COLO829 (cell line): ENCODE results near the gene TEX2.
"Not testable (repeated sequence)": the region's sequence is repeated elsewhere in the genome, so short reads cannot be mapped to it uniquely, and the experiment has no call there.

Experiments used
- DNase-seq: peaks from one replicate; pipeline ENCODE4 v3.0.0; 2012; ENCODE audit warnings: low spot score

TEX2 gene

GRCh38 chr17:64264891-64265290 lies 1.8 kb upstream of the TEX2 start:
- DNase-seq: peak; percentile 71

DNA sequence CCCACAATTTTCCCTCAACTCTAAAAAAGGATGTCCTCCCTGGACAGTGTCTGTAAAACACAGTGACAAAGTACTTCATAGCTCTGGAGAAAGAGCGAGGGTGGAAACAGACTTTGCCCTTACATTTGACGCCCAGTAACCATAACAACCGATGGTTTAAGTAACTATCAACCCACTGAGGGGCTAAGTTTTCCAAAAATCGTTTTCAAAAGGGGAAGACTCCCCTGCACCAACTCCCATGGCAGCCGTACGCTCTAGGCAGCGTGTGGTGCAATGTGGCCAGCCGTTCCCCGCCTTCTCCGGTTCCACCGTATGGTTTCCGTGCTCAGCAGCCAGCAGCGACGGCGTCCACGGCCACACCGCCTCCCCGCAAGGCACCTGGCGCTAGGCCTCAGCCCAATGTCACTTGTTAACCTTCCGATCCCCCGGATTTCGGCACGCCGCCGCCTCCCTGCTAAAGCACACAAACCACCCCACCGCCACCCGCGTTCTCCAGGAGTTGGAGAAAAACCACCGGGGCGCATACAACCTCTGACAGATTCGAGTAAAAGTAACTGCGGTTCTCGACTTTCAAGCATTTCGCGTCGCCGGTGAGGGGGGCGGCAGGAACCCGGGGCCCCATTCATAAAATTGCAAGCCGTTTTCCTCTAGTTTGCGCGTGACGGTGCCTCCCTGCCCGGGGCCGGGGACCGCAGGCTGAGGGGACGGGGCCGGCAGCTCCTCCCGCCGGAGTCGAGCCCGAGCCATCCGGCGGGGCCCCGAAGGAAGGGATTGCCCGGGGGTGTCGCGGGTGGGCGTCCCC lies 661 bp downstream of the TEX2 start:
- DNase-seq: no peak

DNA sequence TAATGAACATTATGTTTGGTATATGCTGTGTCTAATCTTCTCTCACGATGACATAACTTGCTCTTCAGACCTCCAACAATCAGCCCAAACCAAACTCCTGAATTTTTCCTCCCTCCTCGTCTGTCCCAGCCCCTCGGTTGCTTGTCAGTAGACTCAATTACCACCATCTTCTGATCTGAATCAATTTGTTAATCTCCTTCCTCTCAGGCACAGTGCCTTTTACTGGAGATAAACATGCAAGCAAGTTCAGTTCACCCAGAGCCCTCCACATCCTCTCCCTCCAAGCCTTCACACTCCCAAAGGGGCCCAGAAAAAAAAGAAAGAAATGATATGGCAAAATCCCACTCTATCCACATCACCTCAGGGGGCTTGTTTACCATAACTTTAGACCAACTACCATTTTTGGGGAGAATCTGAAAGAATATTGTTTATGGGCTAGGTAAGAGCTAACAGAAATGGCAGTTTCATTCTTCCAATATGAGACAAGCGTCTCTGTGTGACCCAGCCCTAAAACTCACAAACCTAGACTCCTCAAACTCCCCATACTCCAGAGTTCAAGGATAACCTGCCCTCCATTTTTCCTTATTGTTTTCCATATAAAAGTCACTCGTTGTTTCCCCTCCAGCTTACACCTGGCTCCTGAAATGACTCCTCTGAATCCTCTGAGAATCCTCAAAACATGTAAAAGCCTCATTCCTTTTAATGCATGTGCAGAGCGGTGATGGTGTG lies 1.5 kb downstream of the TEX2 start:
- no peak for DNase-seq

DNA sequence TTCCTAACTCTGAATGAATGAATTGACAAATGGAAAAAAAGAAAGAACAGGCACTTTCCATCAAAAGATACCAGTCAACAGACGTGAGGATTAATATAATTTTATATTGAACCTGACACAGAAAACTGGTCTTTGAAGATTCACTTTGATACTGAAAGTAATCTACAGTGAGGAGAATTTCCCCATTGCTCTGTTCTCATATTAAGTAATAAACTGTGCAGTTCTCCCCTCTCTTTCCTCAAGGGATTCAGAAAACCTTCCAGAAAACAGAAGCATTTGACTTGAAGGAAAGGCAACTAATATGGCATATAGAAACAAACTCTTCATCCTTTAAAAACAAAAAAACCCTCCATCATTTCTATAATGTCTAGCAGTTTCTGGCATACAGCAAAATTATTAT lies 2.2 kb downstream of the TEX2 start:
- no peak for DNase-seq

DNA sequence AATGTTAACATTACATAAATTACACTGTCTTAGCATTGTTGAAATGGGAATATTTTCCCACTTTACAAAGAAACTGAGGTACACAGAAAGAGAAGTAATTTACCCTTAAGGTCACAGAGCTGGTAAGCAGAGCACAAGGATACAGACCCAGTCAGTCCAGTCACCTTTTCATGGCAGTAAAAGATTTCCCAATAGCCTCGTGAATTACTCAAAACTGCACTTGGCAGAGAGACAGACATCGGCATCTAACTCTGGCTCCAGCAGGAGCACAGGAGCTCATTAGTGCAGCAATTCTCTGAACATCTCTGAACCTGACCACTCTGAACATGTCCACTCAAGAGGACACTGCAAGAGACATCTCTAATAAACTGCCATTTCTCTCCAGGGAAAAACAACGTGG lies 3.1 kb downstream of the TEX2 start:
- no peak for DNase-seq

DNA sequence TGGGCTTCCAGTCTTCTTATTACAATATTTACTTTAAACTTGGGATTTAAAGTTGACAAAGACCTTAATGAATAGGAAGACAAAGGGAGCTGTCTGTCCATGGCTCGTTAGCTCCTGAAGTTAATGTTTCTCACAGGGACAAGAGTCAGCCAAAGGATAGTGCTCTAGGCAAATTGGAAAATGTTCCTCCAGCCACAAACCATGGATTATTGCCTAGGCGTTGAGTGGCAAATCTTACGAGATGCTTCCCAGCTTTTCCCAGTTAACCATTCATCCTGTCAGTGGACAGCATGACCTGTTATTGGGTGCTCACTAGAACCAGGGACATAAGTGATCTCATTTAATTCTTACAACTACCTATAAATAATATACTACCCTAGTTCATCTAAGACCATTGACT lies 3.6 kb downstream of the TEX2 start:
- DNase-seq: no peak

DNA sequence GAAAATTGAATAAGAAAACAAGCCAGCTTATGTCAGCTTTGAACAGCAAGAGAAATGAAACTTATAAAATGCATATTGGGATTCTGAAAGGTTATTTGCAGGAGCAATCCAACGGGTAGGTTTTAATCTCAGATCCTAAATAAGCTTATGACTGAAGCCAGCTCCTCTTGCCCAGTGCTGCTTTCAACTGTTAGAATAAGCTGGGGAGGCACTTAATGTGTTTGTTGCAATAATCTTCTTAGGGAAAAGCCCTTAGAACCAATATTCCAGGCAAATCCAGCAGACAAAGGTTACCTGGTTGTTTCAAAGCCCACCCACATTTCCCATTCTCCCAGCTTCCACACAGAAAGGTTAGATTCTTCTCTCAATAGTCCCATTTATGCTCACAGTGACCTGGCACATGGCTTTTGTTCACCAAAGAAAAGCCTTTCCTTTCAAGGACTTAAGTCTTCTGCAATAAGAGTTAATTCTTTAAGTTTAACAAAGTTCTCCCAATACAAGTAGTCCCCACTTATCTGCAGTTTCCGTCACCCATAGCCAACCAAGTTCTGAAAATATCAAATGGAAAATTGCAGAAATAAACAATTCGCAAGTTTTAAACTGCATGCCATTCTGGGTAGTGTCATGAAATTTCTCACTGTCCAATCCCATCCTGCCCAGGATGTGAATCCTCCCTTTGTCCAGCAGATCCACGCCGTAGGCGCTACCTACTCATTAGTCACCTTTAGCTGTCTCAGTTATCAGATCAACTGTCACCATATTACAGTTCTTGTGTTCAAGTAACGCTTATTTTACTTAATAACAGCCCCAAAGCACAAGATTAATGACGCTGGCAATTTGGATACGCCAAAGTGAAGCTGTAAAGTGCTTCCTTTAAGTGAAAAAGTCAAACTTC lies 5.9 kb downstream of the TEX2 start:
- no peak for DNase-seq

GRCh38 chr17:64255764-64256163 lies 7.3 kb downstream of the TEX2 start:
- no peak for DNase-seq

DNA sequence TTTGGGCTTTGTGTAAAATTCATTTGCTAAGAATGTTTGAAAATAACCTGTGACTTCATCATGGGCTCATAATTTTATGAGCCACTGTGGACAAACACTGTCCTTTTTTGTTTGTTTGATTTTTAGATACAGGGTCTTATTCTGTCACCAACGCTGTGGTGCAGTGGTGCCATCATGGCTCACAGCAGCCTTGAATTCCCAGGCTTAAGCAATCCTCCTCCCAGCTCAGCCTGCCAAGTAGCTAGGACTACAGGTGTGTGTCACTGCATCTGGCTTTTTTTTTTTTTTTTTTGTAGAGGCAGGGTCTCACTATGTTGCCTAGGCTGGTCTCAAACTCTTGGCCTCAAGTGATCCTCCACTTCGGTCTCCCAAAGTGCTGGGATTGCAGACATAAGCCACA lies 8.3 kb downstream of the TEX2 start:
- DNase-seq: no peak

GRCh38 chr17:64253470-64253869 lies 9.6 kb downstream of the TEX2 start:
- DNase-seq: no peak

GRCh38 chr17:64252831-64253230 lies 10.2 kb downstream of the TEX2 start:
- DNase-seq: no peak

- no peak for DNase-seq
These were observed 12.7 kb downstream of the TEX2 start for GRCh38 chr17:64250233-64250835.

DNA sequence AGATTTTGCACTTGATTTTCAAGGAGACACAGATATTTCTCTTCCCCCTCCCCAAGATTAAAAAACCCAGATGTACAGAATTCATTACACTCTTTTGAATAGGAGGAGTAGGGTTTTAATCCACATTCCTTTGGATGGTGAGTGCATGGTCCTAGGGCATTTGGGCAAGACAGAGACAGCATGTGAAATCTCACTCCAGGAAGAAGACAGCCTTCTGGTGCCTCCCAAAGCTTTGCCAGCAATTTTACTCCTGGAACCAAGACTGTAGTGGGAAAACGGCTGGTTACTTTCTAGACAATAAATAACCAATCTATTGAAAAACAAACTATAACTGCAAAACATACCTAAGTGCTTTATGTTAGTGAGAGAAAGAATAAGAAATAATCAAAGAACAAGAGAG lies 15.2 kb downstream of the TEX2 start:
- DNase-seq: no peak

GRCh38 chr17:64245218-64246145 lies 17.6 kb downstream of the TEX2 start:
- DNase-seq: no peak

GRCh38 chr17:64244165-64244564 lies 18.9 kb downstream of the TEX2 start:
- no peak for DNase-seq

- no peak for DNase-seq
These were observed 19.7 kb downstream of the TEX2 start for GRCh38 chr17:64243340-64243739.

GRCh38 chr17:64242633-64243032 lies 20.4 kb downstream of the TEX2 start:
- DNase-seq: no peak

DNA sequence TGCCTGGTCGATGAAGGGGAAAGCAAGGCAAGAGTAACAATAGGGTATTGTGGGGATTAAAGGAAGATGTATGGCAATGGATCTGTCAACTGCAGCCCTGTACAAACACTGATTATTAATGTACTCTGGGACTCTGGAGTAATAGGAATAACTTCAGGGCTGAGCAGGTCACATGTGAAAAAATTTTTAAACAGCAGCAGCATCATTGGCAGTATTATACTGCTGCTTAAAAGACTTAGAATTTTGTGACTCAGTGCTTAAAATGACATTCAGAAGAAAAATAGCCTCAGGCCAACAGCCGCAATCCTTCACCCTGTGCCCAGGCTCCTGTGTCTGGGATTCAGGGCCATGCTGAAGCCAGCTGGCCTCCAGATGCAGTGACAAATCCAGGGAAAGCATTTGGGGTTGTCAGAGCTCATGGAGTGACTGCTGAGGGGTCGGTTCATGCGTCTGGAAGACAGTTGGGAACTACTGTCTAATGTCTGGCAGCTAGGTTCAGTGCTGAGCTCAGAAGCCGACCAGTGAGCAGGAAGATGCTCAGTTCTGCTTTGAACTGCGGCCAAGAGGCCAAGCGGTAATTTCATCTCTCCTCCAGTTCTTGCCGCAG lies 22.2 kb downstream of the TEX2 start:
- no peak for DNase-seq

GRCh38 chr17:64240261-64240740 lies 22.8 kb downstream of the TEX2 start:
- no peak for DNase-seq

DNA sequence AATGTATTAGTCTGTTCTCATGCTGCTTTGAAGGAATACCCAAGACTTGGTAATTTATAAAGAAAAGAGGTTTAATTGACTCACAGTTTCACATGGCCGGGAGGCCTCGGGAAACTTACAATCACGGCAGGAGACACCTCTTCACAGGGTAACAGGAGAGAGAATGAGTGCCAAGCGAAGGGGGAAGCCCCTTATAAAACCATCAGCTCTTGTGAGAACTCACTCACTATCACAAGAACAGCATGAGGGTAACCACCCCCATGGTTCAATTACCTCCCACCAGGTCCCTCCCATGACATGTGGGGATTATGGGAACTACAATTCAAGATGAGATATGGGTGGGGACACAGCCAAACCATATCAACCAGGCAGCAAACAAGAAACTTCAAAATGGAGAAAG lies 24.6 kb downstream of the TEX2 start:
- DNase-seq: not testable (repeated sequence)
